Activated B cell treated with CpG ODN at 0.5 μM for 24 hours (primary cell): ENCODE measurements around the gene HS1BP3. TPM values are rescaled to one million over a fixed set of nuclear protein-coding genes. Genes with fewer than 3 reads are reported as not detected.

Experiments used
- ATAC-seq: fragments of 200-7000 bp; cut with Tn5 transposase; one replicate; pipeline ENCODE4 v1.10.0; 2021; ENCODE audit warnings: low read depth, mild to moderate bottlenecking, moderate library complexity
- CTCF ChIA-PET: fragments of 350-600 bp; sonication (Branson Sonifier 250); formaldehyde crosslinking; loops from one replicate; lab custom pipeline; 2021; ENCODE audit warnings: antibody characterized with exemption; lab: Charles Lee
- POLR2A ChIA-PET: fragments of 350-600 bp; sonication (Branson Sonifier 250); formaldehyde crosslinking; loops from one replicate; lab custom pipeline; 2021; ENCODE audit warnings: antibody characterized with exemption; lab: Charles Lee
- DNase-seq: peaks from one replicate; pipeline ENCODE4 v3.0.0; 2022
- H3K27ac Mint-ChIP-seq: one replicate; pipeline ENCODE4 v1.8.0; 2020; ENCODE audit warnings: mixed read lengths
- H3K27me3 Mint-ChIP-seq: one replicate; pipeline ENCODE4 v1.8.0; 2021; ENCODE audit warnings: mixed read lengths
- H3K36me3 Mint-ChIP-seq: one replicate; pipeline ENCODE4 v1.8.0; 2021; ENCODE audit warnings: low read depth, mixed read lengths
- H3K4me1 Mint-ChIP-seq: one replicate; pipeline ENCODE4 v1.8.0; 2021; ENCODE audit warnings: mixed read lengths
- H3K4me3 Mint-ChIP-seq: one replicate; pipeline ENCODE4 v1.8.0; 2020; ENCODE audit warnings: mild to moderate bottlenecking, mixed read lengths
- H3K9me3 Mint-ChIP-seq: one replicate; pipeline ENCODE4 v1.8.0; 2020; ENCODE audit warnings: mixed read lengths
- CTCF ChIP-seq: fragments of 200-600 bp; IDR thresholded peaks from one replicate; pipeline ENCODE4 v1.8.0; 2022; ENCODE audit warnings: antibody characterized with exemption, mild to moderate bottlenecking
- intact Hi-C: fragments of 100-400 bp; cut with micrococcal nuclease; formaldehyde crosslinking; loops from one replicate; pipeline ENCODE4 v1.15.1; 2024
- total RNA-seq: library from RNA; stranded (reverse); gene quantifications from 2 replicates; pipeline ENCODE4 v1.2.3, GENCODE V29; 2022

Gene HS1BP3
- total RNA-seq, 1 donor from 2014 or later, result 13.1 TPM

GRCh38 chr2:20619624-20620024 lies 31.3 kb downstream of the HS1BP3 start:
- Mint-ChIP-seq H3K27ac (no peak overlapping the region), H3K4me1 (peaks cover 1% of the 10 kb centered on the region), H3K27me3 (no peaks in the 10 kb centered on the region), H3K4me3 (no peak overlapping the region), H3K36me3 (peaks cover 47% of the 10 kb centered on the region), H3K9me3 (no peaks in the 10 kb centered on the region)
- intact Hi-C loops, result no loop called here
- ChIA-PET CTCF (no interaction called here), POLR2A (no interaction called here)
- TF ChIP-seq CTCF, result no peak
- ATAC-seq (no peak), DNase-seq (no peak)

GRCh38 chr2:20618886-20619521 lies 31.9 kb downstream of the HS1BP3 start:
- CTCF ChIA-PET, result no interaction called here
- no peak for TF ChIP-seq CTCF
- no peak for ATAC-seq

GRCh38 chr2:20618468-20618885 lies 32.4 kb downstream of the HS1BP3 start:
- H3K4me3 Mint-ChIP-seq, result no peak overlapping the region
- TF ChIP-seq CTCF, result no peak
- no peaks in the 10 kb centered on the region for H3K27me3 Mint-ChIP-seq
- DNase-seq, result no peak
- H3K27ac Mint-ChIP-seq, result no peak overlapping the region
- peaks cover 6% of the 10 kb centered on the region for H3K4me1 Mint-ChIP-seq
- intact Hi-C loops, result no loop called here
- POLR2A ChIA-PET, result no interaction called here
- peaks cover 38% of the 10 kb centered on the region for H3K36me3 Mint-ChIP-seq
- no peak for ATAC-seq
- CTCF ChIA-PET, result no interaction called here
- H3K9me3 Mint-ChIP-seq, result no peaks in the 10 kb centered on the region

More at GRCh38 chr2:20618886-20619521, 31.9 kb downstream of the HS1BP3 start:
- intact Hi-C loops, result no loop called here
- no peak for DNase-seq
- Mint-ChIP-seq H3K36me3 (peaks cover 42% of the 10 kb centered on the region), H3K27ac (no peak overlapping the region), H3K4me3 (no peak overlapping the region), H3K4me1 (peaks cover 6% of the 10 kb centered on the region), H3K9me3 (no peaks in the 10 kb centered on the region), H3K27me3 (no peaks in the 10 kb centered on the region)
- POLR2A ChIA-PET, result no interaction called here

GRCh38 chr2:20617892-20618467 lies 32.9 kb downstream of the HS1BP3 start:
- Mint-ChIP-seq H3K4me3 (no peak overlapping the region), H3K27ac (no peak overlapping the region), H3K4me1 (peaks cover 6% of the 10 kb centered on the region), H3K27me3 (no peaks in the 10 kb centered on the region), H3K36me3 (peaks cover 35% of the 10 kb centered on the region), H3K9me3 (no peaks in the 10 kb centered on the region)
- ATAC-seq, result no peak
- intact Hi-C loops, result no loop called here
- no peak for TF ChIP-seq CTCF
- ChIA-PET POLR2A (no interaction called here), CTCF (no interaction called here)
- no peak for DNase-seq

- Mint-ChIP-seq H3K27ac (no peak overlapping the region), H3K9me3 (no peaks in the 10 kb centered on the region), H3K27me3 (no peaks in the 10 kb centered on the region), H3K36me3 (peaks cover 26% of the 10 kb centered on the region), H3K4me1 (peaks cover 6% of the 10 kb centered on the region), H3K4me3 (no peak overlapping the region)
- no peak for TF ChIP-seq CTCF
- no peak for DNase-seq
- CTCF ChIA-PET, result interaction anchor here (0.6 kb wide), 1 partner anchor 159 kb away, joined by 3 read pairs; no protein-coding TSS in a partner anchor
- intact Hi-C loops, result no loop called here
- POLR2A ChIA-PET, result no interaction called here
- no peak for ATAC-seq
These were observed 33.8 kb downstream of the HS1BP3 start for GRCh38 chr2:20617081-20617575.
